HG03571 (cell line): Measurements from ENCODE around the gene SLC34A3.

Experiments used
- ATAC-seq: cut with Tn5 transposase; IDR thresholded peaks from one replicate; pipeline ENCODE4 v1.9.1; 2021; ENCODE audit not compliant: unreplicated experiment

Gene SLC34A3

GRCh38 chr9:137230705-137231371, at the start of gene SLC34A3:
SLC34A3 (plus strand) TSS chr9:137230901; CDS start chr9:137231703, 802 bp downstream.
- ATAC-seq = no peak

- ATAC-seq = no peak
Measured at GRCh38 chr9:137181680-137182079, 49.0 kb upstream of the SLC34A3 start.

DNA sequence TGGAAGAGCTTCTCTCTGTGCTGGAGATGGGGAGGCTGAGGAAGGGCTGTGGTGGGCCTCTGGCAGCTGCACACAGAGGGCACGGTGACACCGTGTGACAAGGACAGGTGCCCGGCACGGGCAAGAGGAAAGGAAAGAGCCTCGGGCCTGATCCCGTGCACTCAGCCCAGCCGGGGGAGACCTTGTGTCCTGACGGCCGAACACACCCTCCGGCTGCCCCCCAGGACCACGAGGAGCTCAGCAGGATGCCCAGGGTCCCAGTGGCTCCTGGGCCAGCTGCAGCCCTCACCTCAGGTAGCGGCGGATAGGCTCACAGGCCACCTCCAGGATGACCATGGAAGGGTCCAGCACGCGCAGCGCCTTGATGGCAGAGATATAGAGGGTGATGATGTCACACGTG, 47.9 kb upstream of the SLC34A3 start:
- no peak for ATAC-seq

- no peak for ATAC-seq
Measured at GRCh38 chr9:137183980-137184595, 46.6 kb upstream of the SLC34A3 start.

- ATAC-seq = no peak
Measured at GRCh38 chr9:137184881-137185660, 45.6 kb upstream of the SLC34A3 start.

DNA sequence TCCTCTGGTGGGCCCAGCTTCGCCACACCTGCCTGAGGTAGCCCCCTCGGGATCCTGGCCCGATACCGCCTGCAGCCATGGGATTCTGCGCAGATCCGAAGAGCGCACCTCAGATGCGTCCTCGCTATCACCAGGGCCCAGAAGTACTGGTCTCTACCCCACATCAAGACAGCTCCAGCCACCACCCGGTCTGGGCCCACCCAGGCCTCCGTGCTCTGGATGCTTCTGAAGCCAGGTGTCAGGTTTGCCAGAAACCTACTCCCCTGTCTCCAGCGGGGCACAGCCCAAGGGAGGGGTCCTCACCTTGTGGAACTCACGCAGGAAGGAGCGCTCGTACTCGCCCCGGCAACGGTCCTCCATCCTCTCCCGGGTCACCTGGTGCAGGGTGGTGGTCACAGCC, 44.8 kb upstream of the SLC34A3 start:
- no peak for ATAC-seq

- no peak for ATAC-seq
Measured at GRCh38 chr9:137186385-137186784, 44.3 kb upstream of the SLC34A3 start.

- ATAC-seq = no peak
Measured at GRCh38 chr9:137187386-137187785, 43.3 kb upstream of the SLC34A3 start.

GRCh38 chr9:137188086-137188489, 42.6 kb upstream of the SLC34A3 start:
- ATAC-seq = no peak

DNA sequence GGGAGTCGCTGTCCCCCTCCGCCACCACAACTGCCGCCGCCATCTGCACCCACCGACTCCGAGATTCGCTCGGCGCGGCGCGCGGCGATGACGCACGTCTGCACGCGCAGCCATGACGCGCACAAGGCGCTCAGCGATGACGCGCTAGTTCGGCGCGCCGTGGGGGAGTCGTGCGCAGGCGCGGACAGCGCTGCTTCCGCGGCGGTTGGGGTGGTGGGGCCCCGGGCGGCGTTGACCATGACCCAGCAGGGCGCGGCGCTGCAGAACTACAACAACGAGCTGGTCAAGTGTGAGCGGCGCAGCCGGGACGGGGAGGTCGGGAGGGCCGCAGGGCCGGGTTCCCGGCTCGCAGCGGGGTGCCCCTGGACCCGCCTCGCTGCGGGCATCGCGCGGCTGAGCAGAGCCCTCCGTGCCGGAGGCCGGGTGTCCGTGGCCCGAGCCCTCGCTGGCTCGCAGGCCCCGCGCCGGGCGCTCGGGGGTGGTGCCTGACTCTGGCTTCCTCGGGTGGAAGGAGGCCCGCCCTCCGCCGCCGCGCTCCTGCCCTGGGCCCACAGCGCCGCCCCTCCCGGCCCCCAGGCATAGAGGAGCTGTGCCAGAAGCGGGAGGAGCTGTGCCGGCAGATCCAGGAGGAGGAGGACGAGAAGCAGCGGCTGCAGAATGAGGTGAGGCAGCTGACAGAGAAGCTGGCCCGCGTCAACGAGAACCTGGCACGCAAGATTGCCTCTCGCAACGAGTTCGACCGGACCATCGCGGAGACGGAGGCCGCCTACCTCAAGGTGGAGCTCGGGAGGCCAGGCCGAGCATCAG, 42.0 kb upstream of the SLC34A3 start, which contains the start of the genes ANAPC2 and SSNA1:
ANAPC2 (minus strand) TSS at position 71 of the 807 bp plus-strand sequence; CDS start at position 43, 28 bp downstream.
SSNA1 (plus strand) TSS at position 187 of the 807 bp plus-strand sequence; CDS start at position 238, 51 bp downstream.
- peak; percentile 73 for ATAC-seq

GRCh38 chr9:137189297-137190295, 41.1 kb upstream of the SLC34A3 start:
- ATAC-seq = no peak

DNA sequence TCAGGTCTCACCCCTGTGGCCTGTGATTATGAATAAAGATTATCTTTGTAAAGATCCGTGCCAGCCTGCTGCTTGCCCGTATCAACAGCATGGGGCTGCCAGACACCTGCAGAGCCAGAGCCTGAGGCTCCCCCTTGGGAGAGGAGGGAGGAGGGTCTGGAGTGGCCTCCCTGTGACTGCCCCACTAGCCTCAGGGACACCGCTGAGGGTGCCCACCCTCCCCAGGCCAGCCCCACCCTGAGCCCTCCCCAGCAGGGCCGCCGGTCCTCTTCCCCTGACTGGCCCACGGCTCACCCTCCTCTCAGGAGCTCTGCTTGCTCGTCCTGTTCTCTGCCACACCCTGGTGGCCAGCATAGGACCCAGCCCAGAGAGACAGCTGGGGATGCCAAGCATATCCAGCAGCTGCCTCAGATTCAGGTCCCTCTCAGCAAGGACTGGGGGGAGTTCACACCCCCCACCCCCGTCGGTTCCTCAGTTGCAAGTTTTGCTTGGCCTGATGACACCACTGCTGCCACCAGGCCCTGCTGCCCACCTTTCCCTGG, 40.3 kb upstream of the SLC34A3 start:
- ATAC-seq = no peak

DNA sequence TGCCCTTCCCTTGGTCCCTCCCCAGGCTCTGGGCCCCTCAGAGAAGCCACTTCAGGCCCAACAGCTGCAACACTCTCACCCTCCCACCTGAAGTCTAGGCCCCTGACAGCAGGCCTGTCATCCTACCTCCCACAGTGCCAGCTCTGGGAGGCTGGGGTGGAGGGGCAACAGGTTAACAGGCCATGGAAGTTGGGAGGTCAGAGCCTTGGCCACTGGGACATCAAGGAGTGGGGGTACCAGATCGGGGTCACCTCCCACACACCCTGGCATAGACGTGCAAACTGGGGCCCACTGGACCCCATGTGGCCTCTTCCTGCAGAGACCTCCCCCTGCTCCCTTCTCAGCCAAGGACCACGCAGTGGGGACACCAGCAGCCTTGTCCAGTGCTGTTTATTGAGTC, 39.5 kb upstream of the SLC34A3 start:
- no peak for ATAC-seq

GRCh38 chr9:137191691-137192447, 38.8 kb upstream of the SLC34A3 start:
- ATAC-seq = no peak

DNA sequence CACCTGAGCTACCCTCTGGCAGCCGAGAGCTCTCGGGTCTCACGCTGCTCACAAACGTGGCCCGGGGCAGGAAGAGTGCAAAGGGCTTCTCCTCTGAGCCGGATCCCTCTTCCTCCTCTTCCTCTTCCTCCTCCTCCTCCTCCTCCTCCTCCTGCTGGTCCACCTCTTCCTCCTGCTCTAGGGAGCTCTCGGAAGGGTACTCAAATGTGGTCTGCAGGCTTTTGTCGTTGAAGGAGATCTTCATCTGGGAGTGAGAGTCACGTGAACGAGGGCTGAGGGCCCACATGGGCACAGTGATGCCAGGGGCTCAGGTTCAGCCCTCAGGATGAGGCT, 38.3 kb upstream of the SLC34A3 start:
- ATAC-seq = no peak

DNA sequence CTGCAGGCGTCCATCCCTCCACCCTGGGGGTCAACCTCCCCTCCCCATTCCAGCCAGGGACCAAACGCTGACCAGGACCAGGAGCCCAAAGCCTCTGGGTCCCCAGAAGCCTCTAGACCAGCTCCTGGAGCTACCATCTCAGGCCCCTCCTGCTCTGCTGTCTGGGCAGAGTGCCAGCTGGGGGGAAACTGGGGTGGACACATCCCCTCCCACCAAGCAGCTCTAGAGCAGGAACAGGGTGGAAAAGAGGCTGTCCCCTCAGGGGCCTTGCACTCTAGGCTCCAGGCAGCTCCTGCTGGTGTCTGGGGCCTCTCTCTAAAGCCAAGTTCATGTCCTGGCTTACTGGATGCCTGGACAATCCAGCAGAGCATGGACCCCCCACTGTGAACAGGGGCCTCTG, 37.8 kb upstream of the SLC34A3 start:
- ATAC-seq = no peak

DNA sequence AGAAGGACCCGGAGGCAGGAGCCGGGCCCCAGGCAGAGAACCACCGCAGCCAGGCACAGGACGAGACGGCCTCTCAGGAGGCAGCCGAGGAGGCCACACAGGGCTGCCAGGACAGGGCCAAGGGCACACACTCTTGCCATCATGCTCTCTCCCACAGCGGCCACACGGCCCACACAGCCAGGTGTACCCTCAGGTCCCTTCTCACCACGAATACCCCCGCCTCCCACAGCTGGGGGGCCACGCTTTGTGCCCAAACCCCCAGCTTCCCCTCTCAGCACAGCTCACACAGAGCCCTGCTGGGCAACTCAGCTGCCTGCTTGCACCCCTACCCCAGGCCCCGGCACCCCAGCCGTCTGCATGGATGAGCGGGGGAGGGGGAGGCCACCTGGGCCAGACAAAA, 36.9 kb upstream of the SLC34A3 start:
- no peak for ATAC-seq

GRCh38 chr9:137194388-137194787, 36.3 kb upstream of the SLC34A3 start:
- ATAC-seq = no peak

- no peak for ATAC-seq
Measured at GRCh38 chr9:137194909-137195308, 35.8 kb upstream of the SLC34A3 start.
